Measurements from ENCODE around the gene RAPGEF1.

DNA sequence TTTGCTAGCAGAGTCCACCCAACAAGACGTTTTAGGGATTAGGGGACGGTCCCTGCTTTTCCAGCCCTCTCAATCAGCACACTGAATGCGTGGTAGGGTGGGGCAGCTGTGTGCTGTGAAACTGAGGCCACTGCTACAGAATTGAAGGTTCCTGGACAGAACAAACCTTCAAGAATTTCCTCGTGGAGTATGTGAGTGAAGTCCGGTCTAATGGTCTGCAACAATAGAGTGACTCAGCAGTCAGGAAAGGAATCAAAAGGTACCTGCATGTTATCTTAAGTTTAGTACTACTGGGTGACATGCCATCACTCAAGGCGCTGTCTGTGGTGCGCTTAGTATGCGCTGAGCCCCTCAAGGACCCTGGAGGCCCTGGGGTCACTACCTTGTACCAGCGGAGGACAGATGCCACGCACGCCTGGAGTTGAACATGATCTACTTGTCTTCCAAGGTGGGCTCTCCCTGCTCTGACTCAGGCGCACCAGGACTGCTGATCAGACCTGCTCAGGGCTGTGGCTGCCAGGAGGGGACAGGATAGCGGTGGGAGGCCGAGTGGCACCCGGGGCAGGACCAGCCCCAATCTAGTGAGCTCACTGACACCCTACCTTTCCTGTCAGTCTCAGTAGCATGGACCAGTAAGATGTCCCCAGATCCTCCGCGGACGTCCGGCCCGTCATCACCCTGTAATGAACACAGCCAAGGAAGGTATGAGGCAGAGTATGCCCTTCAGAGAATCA is 144.0 kb downstream of the RAPGEF1 start:
- TF ChIP-seq, protein P1, sequence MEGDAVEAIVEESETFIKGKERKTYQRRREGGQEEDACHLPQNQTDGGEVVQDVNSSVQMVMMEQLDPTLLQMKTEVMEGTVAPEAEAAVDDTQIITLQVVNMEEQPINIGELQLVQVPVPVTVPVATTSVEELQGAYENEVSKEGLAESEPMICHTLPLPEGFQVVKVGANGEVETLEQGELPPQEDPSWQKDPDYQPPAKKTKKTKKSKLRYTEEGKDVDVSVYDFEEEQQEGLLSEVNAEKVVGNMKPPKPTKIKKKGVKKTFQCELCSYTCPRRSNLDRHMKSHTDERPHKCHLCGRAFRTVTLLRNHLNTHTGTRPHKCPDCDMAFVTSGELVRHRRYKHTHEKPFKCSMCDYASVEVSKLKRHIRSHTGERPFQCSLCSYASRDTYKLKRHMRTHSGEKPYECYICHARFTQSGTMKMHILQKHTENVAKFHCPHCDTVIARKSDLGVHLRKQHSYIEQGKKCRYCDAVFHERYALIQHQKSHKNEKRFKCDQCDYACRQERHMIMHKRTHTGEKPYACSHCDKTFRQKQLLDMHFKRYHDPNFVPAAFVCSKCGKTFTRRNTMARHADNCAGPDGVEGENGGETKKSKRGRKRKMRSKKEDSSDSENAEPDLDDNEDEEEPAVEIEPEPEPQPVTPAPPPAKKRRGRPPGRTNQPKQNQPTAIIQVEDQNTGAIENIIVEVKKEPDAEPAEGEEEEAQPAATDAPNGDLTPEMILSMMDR (conservative IDR thresholded peaks at IDR 0.05 in 1 of 2, IDR thresholded peaks at IDR 0.05 in 1 of 2; ENCODE audit: low read depth in 1 of 2, low read length in 2 of 2), result no peak
- TF ChIP-seq EZH2 (IDR thresholded peaks at IDR 0.05; ENCODE audit: low read length, missing control alignments), result no peak

All from fibroblast of lung (primary cell).